ENCODE results near the gene SULT1C3.

GRCh38 chr2:108288534-108289106, 48.9 kb downstream of the SULT1C3 start, which contains the start of gene SULT1C2:
- TF ChIP-seq CTCF (IDR thresholded peaks at IDR 0.05): no peak
- TF ChIP-seq POLR2A (IDR thresholded peaks at IDR 0.05): peak in 2 of 3 donors; percentile 26 to 32
